Mammary epithelial cell (primary cell): ENCODE results near the gene EIF1AD.

Experiments
- EZH2 ChIP-seq: IDR thresholded peaks from 2 replicates; pipeline ENCODE4 v1.6.1; 2012; ENCODE audit warnings: low read length, inconsistent platforms, borderline replicate concordance
- TF ChIP-seq, protein P1 (sequence below), 2 donors: IDR thresholded peaks in 1 of 2; conservative IDR thresholded peaks in 1 of 2; 2 replicates each; pipeline ENCODE4 v1.5.1; 2011 to 2012; ENCODE audit warnings: inconsistent platforms in 2 of 2, low read length in 2 of 2, mild to moderate bottlenecking in 2 of 2, control low read depth in 1 of 2, low read depth in 1 of 2; ENCODE audit not compliant: insufficient read depth in 1 of 2; ENCODE audit errors: extremely low read depth in 1 of 2

DNA sequence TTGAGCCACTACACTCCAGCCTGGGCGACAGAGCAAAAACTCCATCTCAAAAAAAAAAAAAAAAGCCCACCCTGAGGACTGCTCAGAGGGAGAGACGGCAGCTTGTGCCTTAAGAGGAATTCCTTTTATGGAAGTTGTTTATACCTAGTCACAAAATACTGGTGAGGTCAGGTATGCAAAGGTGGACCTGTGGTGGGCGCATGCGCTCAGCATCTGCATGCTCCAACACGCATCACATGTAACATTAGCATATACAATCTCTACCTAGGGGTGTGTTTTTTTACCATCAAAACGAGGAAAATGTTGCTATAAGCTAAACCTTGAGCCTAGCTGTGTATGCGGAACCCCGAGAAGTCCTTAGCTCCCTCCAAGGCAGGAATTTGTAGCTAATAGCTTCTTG lies 47.2 kb downstream of the EIF1AD start:
- TF ChIP-seq EZH2, result no peak
- TF ChIP-seq, protein P1, sequence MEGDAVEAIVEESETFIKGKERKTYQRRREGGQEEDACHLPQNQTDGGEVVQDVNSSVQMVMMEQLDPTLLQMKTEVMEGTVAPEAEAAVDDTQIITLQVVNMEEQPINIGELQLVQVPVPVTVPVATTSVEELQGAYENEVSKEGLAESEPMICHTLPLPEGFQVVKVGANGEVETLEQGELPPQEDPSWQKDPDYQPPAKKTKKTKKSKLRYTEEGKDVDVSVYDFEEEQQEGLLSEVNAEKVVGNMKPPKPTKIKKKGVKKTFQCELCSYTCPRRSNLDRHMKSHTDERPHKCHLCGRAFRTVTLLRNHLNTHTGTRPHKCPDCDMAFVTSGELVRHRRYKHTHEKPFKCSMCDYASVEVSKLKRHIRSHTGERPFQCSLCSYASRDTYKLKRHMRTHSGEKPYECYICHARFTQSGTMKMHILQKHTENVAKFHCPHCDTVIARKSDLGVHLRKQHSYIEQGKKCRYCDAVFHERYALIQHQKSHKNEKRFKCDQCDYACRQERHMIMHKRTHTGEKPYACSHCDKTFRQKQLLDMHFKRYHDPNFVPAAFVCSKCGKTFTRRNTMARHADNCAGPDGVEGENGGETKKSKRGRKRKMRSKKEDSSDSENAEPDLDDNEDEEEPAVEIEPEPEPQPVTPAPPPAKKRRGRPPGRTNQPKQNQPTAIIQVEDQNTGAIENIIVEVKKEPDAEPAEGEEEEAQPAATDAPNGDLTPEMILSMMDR (conservative IDR thresholded peaks at IDR 0.05 in 1 of 2, IDR thresholded peaks at IDR 0.05 in 1 of 2; ENCODE audit: extremely low read depth in 1 of 2, insufficient read depth in 1 of 2, low read depth in 1 of 2, low read length in 2 of 2), result no peak
